Stimulated activated CD4-positive, alpha-beta T cell treated with anti-CD3 and anti-CD28 coated beads, Interleukin-12 subunit alpha, Interleukin-12 subunit beta, amount 100 ng/mL, for 24 hours (primary cell): Measurements from ENCODE around the gene SIGLEC1.

Source experiments
- DNase-seq, 2 experiments: peaks; one replicate each; pipeline ENCODE4 v3.0.0-alpha.2; 2020; ENCODE audit warnings: low read depth in 2 of 2

The SIGLEC1 gene

DNA sequence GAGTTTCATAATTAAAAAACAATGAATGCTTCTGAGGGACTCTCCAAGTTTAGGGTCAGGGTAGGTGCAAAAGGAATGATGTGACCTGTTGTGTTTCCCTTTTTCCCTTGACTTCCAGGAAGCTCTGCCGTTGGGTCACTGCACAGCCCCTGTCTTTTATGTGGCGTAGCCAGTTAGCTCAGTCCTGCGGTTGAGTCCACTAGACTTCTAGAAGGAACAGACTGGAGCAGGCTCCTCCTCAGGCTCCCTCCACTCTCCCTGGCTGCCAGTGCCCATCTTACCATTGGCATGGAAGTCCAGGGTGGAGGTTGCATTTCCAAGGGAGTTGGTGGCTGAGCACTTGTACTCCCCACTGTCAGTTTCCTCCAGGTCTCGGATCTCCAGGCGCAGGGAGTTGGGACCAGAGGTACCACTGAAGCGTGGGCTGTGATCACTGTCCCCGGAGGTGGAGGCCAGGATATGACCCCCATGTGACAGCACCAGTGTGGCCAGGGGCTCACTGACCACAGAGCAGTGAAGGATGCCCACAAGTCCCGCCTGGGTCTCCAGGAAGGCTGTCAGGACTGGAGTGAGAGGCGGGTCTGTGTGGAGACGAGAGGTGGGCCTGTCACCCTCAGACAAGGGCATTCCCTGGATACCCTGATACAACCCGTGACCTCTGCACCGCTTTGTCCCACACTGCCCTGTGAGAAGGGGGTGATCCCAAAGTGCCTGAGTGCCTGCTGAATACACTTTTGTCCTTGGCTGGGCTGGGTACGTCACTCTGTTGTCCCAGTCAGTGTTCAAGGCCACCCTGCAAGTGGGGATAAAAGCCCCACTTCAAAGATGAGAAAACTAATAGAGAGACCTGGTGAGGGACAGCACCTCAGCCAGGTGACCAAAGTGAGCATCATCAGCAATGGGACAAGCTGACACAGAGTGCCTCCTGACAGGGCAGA lies 11.1 kb downstream of the SIGLEC1 start:
- no peak for DNase-seq

DNA sequence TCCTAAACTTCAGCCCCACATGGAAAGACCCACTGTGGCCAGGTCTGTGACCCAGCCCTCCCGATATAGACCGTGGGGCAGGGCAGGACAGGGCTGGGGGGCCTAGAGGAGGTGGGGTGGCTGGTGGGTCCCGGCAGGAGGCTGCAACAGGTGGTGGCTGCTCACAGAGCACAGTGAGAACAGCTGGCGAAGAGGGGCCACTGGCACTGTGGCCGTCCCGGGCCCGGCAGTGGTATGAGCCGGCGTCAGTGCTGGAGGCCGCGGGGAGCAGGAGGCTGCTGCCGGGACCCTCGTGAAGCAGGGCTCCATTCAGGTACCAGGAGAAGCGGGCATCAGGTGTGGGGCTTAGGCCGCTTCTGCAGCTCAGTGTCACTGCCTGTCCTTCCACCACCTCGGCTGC lies 13.4 kb downstream of the SIGLEC1 start:
- DNase-seq = no peak

GRCh38 chr20:3698591-3699001 lies 13.8 kb downstream of the SIGLEC1 start:
- no peak for DNase-seq

DNA sequence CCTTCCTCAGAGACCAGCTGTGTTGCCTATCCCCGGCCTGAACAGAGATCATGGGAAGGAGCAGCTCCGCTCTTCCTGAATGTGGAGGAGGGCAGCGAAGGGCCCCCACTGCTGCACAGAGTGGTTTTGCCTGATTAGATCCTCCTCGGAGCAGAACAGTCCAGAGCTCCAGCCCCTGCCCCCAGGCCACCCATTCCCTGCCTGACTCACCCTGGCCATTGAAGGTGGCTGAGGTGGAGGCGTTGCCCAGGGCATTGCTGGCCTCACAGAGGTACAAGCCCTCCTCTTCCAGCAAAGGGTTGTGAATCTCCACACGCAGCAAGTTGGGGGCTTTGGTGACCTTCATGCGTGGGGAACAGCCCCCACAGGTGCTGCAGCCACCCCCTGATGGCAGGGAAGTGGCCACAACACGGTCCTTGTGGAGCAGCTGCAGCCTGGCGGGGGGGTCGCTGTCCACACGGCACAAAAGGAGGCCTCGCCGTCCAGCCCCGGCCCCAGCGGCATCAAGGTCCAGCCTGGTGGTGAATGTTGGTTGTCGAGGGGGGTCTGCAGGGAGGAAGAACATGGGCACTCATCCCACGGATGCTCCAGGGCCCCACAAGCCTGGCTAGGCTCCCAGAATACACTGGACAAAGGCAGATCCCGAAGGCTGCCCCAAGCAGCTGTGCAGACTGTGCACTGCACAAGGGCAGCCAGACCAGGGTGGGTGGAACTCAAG lies 14.7 kb downstream of the SIGLEC1 start:
- no peak for DNase-seq

GRCh38 chr20:3696745-3697587 lies 15.4 kb downstream of the SIGLEC1 start:
- no peak for DNase-seq

DNA sequence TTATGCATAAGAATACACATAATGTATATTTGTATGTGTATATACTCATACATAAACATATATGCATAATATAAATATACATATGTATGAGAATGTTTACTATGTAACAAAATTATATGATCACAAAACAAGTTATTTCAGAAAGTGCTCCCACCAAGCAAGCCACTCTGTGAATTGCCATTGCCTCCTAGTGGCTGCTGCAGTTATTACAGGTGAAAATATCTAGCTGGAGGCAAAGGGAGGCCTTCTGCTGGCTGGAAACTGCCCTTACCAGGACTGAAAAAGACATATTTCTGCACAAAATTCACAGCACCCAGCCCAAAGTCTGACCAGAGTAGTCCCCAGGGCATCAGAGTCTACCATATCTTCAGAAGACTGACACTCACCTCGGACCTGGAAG lies 16.2 kb downstream of the SIGLEC1 start:
- DNase-seq = no peak

DNA sequence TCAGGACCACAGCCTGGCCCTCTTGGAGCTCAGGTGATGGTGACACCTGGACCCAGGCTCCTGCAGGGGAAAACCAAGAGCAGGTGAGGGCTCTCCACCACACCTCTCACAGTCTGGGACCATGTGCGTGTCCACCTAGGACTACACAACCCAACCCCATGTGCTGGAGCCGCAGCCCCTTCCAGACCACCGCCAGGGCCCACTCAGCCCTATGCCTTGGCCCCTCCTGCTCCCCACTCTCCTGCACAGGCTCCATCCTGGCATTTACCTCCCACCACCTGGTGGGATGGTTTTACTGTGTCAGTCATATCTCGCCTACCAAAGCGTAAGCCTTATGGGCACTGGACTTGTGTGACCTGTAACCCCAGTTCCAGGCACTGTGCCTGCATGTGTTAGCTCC lies 17.5 kb downstream of the SIGLEC1 start:
- no peak for DNase-seq

DNA sequence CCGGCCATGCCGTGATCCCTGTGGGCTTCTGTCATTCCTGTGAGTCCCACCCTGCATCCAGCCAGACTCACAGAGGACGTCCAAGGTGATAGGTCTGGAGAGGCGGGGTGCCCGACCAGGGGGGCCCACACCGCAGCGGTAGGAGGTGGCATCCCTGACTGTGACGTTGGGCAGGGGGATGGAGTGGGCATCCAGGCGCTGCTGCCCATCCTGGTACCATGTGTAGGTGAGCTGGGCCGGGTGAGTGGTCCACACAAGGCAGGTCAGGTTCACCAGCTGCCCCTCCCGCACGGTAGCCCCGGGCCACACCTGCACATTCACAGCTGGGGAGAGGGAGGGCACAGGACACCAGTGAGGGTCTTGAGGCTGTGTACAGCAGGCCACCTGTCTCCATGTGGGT lies 19.0 kb downstream of the SIGLEC1 start:
- no peak for DNase-seq

DNA sequence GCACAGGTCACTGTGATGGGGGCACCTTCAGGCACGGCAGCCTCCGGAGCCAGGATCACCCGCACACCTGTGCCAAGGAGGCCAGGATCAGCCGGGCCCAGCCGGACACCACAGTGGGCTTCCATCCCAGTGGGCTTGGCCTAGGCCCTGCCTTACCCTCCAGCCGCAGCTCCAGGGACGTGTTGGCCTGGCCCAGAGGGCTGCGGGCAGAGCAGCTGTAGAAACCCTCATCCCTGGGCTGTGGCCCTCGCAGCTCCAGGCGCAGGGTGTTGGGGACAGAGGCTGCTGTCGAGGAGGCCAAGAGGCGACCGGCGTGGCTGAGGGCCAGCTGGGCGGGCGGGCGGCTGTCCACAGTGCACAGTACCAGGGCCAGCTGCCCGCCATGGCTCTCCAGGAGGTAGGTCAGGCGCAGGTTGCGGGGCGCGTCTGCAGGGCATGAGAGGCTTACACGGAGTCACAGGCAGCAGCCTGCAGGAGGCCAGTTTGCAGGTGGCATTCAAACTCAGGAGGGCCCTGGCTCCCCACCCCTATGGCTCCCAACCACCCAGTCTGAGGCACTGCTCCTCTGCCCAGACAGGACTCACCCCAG lies 19.6 kb downstream of the SIGLEC1 start:
- DNase-seq = no peak

DNA sequence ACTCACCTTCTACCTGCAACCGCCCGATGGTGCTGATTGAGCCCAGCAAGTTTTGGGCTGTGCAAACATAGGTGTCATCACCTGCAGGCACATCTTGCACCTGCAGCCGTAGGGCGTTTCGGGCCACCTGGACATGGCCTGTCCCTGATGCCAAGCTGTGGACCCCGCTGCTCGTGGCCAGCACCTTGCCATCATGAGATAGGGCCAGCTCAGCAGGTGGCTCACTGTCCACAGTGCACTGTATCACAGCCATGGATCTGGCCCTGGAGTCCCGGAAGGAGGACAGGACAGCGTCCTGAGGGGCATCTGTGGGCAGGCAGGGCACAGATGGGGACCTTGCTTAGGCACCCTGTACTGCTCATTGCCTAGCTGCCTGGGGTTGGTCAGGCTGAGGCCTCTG lies 20.5 kb downstream of the SIGLEC1 start:
- DNase-seq = no peak

GRCh38 chr20:3691306-3691705 lies 21.1 kb downstream of the SIGLEC1 start:
- DNase-seq = no peak

GRCh38 chr20:3690413-3690812 lies 22.0 kb downstream of the SIGLEC1 start:
- no peak for DNase-seq

GRCh38 chr20:3689978-3690377 lies 22.4 kb downstream of the SIGLEC1 start:
- DNase-seq = no peak

GRCh38 chr20:3687655-3688054 lies 24.7 kb downstream of the SIGLEC1 start:
- DNase-seq = no peak

GRCh38 chr20:3686867-3687321 lies 25.5 kb downstream of the SIGLEC1 start:
- no peak for DNase-seq

DNA sequence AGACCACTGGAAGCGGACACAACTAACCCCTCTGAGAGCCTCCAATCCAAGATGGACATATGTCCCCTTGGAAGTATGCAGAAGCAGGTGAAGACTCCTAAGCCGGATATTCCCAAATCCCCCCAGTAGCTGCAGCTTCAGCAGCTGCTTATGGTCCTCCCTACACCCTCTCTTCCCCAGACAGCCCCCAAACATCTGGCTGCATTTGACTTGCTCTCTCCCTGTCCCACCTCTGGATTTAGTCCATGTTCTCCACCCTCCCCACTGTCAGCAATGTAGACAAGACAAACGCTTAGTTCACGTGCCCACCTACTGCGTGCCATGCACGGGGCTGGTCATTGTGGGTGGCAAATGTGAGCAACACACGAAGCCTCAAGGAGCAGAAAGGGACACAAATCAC lies 26.0 kb downstream of the SIGLEC1 start:
- no peak for DNase-seq

DNA sequence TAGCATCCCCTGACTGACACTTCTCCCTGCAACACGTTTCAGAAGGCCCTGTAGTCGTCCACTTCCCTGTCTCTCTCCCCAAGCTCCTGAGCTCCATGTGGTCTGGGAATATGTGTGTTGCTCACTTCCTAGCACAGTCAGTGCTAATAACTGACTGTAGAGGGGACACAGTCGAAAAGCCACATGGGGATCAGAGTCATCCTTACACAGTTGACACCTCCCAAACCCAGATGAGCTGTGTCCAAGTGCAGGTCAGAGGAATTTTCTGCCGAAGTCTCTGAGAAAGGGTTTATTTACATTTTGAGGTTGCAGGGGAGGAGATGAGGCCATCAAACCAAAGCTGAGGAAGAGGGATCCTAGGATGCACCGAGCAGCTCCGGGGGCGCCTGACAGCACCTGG lies 27.1 kb downstream of the SIGLEC1 start:
- DNase-seq = no peak

DNA sequence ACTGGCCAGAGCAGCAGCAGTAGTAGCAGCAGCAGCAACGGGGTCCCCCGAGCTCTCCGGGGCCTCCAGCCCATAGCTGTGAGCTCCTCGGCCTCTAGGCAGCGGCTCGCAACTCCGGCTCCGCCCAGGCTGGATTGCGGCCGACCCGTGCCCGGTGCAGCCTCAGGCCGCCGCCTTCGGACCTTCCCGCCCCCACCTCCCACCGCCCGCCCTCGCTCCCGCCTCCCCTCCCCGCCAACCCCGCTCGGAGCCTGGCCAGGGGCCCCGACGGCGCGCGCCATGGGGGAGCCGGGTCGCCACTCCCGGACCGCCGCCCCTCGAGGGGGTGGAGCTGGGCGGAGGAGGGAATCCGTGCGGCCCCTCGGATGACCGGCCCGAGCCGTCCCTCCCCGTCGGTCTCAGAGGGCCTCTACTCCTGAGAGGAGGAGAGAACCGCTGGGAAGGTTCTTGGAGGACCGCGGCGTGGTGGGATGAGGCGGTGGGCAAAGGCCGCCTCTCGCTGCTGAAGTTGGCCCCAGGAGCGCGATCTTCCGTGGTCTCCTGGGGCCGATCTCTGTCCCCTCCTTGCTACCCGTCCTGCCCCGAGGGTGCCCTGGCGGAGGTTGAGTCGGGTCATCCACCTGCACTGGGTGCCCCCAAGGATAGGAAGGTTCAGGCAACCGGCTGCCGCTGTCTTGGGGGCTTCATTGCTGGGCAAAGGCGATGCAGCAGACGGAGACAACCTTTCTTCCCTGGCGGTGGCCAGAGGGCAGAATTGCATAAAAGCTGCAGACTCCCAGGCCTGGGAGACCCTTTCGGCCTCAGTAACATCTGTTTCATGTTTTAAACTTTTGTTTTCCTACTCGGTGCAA lies 30.2 kb downstream of the SIGLEC1 start, which contains the start of gene ADAM33:
Gene ADAM33, minus strand, starts transcription at position 80 of the 851 bp plus-strand sequence. Its CDS starts 6 bp downstream, at position 74.
- no peak for DNase-seq

GRCh38 chr20:3681352-3681930 lies 31.0 kb downstream of the SIGLEC1 start:
- no peak for DNase-seq

DNA sequence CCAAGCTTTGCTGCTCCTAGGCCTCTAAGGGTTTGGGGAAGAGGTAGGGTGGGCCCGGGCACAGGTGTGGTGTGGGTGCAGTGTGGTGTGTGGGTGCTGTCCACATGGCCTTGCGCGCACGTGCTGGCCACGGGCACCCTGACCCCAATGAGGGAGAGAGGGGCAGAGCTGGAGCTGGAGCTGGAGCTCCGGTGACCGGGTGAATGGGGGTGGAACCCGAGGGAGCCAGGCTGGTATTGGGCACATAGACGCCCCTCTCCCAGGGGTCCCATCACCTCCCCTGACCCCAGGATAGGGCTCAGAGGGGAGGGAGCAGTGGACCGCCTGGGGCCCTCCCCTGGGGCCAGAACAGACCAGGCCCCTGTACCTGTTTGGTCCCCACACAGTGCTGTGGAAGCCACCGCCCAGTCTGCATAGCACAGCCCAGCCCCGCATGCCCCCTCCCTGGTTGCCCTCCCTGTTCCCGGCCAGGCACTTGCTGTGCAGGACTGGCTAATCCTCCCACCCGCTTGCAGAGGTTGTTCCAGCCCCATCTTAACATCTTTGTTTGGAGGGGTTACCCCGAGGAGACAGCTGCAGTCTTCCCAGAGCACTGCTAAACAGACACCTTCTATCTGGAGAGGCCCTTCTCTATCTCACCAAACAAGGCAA lies 31.6 kb downstream of the SIGLEC1 start:
- DNase-seq = no peak
